Adrenal gland (tissue), 5 donors: Measurements from ENCODE around the gene PRPF6.

ENCODE experiments used
- CTCF ChIP-seq, 6 experiments: fragments of 450-650 bp in 4 of 6; fragments of 200-600 bp in 2 of 6; sonication (generic) in 1 of 6; IDR thresholded peaks; 1 replicate in 5 of 6; 2 replicates in 1 of 6; pipeline versions ENCODE4 v1.5.1 to v1.8.0; 2016 to 2021; ENCODE audit warnings: antibody characterized with exemption in 6 of 6, mild to moderate bottlenecking in 2 of 6, moderate library complexity in 1 of 6
- POLR2A ChIP-seq, 2 donors: fragments of 450-650 bp; IDR thresholded peaks; one replicate each; pipeline ENCODE4 v1.6.1; 2017; ENCODE audit warnings: antibody characterized with exemption in 2 of 2, mild to moderate bottlenecking in 2 of 2, moderate library complexity in 1 of 2
- donor health status: DM: no; HTN: no; CAD: no.

GRCh38 chr20:64049878-64050260 is 68.9 kb downstream of the PRPF6 start:
- TF ChIP-seq POLR2A (IDR thresholded peaks at IDR 0.05) = no peak
- TF ChIP-seq CTCF (IDR thresholded peaks at IDR 0.05) = no peak
